ENCODE data around the gene SAE1.

Gene SAE1

DNA sequence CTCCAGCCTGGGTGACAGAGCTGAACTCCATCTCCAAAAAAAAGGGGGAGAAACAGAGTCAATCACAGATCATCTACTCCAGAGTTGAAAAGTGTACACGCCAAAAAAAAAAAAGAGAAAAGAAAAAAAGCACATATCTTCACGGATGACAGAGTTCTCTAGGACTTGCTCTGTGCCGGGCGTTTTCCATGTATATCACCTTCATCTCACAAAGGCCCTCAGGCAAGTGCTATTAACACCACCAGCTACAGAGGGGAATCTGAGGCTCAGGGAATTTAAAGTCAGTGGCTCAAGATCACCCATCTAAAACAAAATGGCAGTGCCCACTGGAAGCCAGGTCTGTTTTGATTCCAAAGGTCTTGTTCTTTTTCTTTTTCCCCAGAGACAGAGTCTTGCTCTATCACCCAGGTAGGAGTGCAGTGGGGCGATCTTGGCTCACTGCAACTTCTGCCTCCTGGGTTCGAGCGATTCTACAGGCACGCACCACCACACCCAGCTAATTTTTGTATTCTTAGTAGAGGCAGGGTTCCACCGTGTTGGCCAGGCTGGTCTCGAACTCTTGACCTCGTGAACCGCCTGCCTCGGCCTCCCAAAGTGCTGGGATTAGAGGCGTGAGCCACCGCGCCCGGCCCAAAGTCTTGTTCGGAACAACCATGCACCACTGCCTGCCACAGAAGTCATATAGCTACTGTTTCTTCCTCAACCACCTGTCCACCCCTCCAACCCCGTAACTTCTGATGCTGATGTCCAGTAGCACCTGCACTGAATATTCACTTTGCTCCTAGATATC, 42.2 kb downstream of the SAE1 start:
- no peak for DNase-seq

DNA sequence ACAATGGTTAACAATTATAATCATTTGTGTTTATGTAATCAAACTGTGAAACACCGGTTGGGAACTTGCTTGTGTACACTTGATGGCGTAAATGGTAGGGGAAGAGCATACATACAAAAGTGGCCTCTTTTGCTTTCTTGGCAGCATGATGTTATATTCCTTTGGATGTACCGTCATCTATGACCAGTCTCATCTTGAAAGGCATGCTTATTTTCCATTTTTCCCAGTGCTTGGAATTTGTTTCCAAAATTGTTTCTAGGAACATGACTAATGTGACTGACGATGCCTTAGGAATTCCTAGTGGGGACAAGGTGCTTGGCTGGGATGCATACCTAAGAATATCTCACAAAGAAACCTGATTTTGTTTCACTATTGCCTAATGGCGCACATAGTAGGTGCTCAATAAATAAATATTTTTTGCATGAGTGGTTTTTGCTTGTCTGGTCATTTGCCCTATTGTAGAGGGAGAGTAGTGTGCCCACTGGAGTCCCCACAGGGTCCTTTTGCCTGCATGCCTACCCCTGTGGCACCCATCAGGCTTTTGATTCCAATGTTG, 45.5 kb downstream of the SAE1 start:
- DNase-seq: no peak

DNA sequence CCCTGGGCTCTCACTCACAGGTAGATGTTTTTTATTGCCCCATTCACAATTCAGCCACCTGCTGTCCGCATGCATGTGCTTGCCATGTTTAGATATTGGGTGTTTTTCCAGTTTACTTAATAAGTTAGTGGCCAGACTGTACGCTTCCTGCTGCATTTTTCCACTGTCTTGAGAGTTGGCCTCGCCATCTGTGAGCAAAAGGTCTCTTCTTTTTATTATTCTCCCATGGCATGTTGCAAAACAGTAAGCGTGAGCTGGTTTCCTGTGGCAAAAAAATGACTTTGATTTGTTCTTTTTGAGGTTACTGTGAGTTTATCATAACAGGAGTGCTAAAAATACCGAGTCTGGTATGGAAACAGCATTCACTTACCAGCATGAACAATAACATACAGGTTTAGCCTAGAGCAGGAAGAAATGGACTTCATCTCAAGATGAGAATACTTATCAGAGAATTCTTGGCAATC, 46.0 kb downstream of the SAE1 start:
- no peak for DNase-seq

DNA sequence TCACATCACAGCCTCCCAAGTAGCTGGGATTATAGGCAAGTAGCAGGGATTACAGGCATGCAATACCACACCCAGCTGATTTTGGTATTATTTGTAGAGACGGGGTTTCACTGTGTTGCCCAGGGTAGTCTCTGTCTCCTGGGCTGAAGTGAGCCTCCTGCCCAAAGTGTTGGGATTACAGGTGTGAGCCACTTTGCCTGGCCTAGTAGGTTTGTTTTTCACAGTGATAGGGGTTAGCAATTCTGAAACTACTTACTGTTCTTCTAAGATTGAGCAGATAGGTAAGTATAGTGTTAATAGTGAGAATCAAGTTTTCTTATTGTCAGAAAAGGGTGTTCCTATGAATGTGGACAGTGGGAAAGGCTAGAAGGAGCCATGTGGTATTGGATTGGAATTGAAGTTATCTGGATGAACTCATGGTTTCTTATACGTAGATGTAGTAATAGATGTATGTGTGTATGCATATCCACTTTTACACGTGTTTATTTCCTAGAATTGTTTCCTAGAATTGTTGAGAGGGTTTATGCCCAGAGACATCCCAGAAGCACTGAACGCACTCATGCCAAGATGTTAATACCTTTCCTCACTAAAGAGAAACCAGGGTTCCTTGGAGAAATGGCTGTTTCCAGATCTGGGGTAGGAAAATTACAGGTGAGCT, 49.1 kb downstream of the SAE1 start:
- no peak for DNase-seq

DNA sequence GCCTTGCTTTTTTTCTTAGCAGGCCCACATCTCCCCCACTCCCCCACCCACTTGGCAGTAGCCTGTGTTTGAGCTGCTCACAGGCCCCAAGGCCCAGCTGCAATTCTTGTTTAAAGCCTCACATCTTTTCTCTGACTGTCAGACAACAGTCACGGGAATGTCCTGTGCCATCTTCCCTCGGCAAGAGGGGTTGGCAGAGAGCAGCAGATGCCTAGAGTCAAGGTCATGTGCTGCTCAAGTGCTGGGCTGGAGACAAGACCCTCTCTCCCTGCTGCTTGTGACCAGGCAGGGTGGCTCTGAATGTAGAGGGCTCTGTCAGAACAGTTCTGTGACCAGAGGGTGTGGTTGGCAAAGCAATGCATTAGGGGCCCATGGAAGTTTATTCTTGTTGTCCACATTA, 53.0 kb downstream of the SAE1 start:
- DNase-seq: no peak

DNA sequence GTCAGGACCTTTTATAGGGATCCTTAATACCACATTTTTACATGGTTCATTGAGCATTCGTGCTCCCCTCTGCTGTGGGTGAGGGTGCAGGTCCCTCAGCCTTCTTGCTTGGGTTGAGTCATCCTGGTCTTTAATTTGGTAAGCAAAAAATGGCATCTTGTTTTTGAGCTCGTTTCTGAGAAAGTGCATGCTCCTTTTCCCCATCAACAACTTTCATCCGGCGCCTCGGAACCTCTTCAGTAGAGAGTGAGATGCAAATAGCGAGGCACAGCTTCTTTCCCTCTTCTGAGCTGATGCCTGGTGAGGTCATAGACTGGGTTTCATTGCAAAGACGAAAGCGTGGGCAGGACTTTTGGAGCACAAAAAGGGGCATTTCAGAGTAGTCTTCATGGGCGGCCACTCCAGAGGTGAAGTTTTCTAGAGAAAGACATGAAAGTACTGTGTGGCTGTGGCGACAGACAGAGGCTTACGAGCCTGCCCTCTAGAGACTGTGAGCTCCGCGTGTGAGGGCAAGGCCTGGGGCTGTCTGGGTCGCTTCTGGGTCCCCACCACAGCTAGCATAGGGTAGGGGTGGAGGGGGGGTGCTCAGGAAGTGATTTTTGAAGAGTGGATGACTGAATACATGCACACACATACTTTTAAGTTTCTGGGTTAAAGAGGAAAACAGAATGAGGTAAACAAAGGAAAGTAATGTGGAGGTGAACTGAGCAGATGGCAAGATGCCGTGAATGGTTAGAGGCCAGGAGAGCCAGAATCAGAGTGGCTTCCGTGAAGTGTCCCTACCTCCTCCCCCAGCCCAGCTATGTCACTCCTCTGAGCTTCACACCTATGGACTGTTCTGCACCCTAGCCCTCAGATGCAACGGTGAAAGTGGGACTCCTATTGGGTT, 56.1 kb downstream of the SAE1 start:
- peak; percentile 77 for DNase-seq

DNA sequence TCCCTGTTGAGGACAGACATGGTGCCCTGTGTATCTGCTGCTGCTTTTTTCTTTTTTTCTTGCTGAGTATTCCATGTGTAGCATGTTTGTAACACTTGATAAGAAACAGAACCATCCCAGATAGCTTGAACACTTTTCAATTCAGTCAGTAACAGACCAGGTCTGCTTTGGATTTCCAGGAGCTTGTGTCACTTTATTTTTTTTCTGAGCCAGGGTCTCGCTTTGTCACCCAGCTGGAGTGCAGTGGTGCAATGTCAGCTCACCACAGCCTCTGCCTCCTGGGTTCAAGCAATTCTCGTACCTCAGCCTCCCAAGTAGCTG, 56.7 kb downstream of the SAE1 start:
- DNase-seq: no peak

DNA sequence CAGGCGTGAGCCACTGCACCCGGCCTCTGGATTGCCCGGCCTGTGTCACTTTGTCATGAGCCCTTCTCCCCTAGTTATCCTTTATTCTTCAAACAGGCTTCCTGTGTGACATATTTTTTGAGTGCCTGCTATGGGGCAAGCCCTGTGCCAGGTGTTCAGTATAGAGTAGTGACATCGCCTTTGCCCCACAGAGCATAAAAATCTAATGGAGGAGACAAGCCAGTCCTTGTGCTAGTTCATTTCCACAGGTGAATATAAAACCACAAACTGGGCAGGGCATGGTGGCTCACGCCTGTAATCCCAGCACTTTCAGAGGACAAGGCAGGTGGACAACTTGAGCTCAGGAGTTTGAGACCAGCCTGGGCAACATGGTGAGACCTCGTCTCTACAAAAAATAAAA, 57.2 kb downstream of the SAE1 start:
- no peak for DNase-seq

DNA sequence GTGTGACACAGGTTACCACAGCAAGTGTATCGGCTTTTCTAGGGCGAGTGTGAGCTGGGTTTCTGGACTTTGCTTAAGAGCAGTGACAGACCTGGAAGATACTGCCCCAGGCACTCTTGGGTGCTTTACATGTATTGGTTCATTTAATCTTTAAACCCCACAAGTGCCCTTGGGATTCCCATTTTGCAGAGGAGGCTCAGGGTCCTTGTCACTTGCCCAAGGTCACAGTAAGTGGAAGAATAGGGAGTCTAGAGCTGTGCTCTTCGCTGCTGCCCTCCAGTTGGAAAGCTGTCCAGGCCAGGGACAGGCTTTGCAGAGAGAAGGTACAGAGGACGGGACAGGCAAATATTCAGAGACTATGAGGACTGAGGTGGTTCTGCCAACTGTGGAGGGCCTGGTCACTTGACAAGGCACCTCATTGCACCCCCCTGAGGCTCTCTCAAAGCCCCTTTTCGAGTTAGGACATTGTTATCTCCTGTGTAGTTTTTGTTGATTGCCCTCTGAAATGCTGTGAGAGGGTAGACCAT, 57.9 kb downstream of the SAE1 start:
- no peak for DNase-seq

DNA sequence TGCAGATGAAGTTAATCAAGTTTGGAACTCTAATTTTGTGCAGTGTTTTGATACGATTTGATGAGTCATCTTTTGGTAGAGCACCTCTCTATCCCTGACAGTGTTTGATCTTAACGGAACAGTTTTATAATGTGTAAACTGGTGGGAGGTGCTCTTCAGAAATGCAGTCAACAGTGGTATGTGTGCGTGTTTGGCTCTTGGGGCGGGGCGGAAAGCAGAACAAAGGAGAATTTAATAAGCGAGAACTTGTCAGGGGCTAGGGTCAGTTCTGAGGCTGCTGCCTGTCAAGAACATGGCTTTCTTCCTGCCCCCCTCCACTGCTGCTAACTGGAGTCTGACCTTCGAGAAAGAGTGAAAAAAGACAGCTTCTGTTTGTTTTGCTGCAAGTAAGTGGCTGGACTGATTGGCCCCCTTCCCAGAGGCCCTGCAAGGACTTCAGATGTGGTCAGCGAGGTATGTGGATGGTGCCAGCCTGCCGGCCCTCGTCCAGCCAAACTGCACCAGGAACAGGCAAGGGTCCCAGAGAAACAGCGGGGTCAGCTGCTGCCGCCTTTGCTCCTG, 59.6 kb downstream of the SAE1 start:
- peak; percentile 34 for DNase-seq

DNA sequence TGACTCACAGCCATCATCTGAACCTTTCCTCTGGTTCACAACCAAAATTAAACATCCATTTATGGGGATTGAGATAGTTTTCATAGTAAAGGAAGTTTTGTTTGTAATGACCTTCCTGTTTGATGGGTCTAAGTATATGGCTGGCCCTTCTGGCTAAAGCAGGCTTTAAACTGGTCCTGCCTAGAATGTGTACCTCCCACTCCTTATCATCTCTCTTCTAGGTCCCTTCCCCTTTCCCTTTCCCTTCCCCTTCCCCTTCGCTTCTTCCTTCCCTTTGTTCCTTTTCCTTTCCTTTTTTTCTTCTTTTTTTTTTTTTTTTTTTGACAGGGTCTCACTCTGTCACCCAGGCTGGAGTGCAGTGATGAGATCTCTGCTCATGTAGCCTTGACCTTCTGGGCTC, 64.8 kb downstream of the SAE1 start:
- DNase-seq: no peak

DNA sequence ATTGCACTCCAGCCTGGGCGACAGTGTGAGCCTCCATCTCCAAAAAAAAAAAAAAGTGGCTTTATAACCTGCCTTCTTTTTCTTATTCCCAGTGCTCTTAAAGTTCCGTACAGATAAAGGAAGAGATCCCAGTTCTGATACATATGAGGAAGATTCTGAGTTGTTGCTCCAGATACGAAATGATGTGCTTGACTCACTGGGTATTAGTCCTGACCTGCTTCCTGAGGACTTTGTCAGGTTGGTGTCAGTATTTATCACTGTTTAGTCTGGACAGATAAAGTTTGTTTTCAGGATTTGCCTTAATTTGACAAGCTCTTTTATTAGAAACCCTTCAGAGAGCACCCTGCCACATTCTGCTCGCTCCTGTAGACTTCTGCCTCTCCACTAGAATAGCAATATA, 66.5 kb downstream of the SAE1 start:
- DNase-seq: no peak

DNA sequence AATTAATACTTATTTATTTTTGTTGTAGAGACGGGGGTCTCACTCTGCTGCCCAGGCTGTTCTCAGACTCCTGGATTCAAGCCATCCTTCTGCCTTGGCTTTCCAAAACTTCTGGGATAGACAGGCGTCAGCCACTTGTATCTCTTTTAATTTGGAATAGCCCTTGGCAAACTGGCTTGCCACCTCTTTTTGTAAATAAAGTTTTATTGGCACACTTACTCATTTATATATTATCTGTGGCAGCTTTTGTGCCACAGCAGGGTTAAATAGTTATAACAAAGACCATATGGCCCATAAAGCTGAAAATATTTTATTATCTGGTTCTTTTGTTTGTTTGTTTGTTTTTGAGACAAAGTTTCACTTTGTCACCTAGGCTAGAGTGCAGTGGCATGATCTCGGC, 69.9 kb downstream of the SAE1 start:
- no peak for DNase-seq

DNA sequence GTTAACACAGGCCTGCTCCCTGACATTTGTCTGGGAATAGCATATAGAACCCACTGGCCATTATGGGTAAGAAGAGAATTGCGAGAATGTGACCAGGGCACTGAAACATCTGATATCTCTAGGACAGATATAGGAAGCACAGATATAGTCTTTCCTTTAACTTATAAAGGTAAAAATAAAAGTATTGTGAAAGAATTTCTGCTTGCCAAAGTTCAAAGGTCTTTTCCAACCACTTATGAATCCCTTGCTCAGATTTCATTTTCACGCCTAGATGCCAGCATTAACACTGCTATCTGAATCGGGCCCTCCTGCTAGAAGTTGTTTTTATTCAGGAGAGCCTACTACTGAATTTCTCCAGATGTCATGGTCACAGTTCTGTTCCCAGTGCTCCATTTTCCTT, 72.6 kb downstream of the SAE1 start:
- no peak for DNase-seq

DNA sequence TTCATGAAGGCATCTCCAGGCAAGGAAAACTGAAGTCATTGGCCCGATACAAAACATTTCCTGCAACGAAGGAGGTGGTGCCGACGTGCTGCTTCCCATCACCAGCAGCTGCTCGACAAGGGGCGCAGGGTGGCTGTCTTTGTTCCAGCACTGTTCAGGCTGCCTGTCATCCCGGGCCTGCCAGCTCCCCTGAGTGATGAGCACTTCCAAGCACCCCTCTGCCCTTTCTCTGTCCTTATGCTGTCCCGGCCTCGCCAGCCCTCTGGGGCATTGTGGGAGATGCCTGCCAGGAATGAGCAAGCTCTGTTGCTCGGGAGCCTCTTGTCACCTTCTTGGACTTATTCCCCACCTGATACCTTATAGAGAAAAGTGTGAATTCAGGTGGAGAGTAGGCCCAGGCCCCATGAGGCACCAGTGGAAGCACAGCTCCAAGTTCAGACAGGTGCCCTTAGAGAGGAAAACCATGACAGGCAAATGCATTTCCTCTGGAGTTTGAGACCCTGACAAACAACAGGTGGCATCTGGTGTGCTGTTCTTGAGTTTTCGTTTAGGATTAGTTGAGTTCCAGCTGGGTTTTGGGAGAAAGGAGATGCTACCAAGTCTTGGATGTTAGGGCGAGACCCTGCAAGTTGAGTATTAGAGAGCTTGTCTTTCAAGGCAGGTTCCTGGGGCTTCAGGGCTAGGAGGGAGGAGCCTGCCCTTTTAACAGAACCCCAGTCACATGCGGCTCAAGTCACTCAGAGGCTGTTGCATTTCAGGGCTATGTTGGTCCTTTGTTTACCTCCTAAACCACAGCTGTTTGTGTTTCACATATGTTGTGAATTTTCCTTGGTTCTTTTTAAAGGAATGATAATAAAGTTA, 78.9 kb downstream of the SAE1 start:
- DNase-seq: no peak

DNA sequence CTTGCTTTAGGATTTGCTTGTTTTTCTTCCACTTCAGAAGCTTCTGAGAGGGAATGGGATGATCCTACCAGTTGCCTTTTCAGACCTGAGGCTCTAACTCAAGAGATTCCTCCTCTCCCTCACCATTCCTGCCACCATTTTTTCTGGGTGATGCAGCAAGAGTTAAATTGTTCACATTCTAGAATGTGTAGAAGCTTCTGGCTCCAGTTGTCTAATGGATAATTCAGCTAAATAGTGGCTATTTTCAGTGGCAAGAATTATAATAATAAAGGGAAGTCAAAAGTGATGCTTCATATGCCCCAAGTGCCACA, 79.5 kb downstream of the SAE1 start:
- DNase-seq: no peak

DNA sequence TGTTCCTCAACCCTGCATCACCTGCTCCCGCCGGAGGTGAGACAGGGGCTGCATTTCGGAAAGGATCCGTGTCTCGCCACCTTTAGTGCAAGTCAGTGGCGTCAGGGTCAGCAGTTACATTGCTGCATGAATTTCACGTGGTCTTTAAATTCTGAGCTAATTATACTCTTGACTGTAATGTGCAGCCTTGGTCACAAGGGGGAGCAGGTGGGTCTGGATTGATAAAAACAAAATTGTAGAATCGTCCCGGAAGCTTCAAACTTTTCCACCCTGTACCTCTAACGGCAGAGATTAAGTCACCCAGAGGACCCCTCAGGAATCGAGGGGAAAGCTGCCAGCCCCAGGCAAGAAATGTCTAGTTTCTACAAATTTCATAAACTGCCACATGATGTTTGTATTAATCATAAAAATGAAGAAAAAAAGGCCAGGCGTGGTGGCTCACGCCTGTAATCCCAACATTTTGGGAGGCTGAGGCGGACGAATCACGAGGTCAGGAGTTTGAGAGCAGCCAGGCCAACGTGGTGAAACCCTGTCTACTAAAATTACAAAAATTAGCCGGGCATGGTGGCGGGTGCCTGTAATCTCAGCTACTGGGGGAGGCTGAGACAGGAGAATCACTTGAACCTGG, 80.2 kb downstream of the SAE1 start:
- peak; percentile 58 for DNase-seq

DNA sequence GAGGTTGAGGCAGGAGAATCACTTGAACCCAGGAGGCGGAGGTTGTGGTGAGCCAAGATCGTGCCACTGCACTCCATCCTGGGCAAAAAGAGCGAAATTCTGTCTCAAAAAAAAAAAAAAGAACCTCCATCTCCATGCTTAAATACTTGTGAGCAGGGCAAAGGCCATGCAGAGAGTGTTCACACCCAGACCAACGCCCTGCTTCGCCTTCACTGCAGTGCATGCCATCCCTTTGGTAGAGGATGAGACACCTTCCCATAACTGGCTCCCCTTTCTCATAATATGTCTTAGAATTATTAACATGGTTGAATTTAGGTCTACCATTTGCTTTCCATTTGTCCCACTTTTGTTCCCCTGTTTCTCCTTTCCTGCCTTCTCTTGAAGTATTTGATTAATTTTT, 84.9 kb downstream of the SAE1 start:
- no peak for DNase-seq

DNA sequence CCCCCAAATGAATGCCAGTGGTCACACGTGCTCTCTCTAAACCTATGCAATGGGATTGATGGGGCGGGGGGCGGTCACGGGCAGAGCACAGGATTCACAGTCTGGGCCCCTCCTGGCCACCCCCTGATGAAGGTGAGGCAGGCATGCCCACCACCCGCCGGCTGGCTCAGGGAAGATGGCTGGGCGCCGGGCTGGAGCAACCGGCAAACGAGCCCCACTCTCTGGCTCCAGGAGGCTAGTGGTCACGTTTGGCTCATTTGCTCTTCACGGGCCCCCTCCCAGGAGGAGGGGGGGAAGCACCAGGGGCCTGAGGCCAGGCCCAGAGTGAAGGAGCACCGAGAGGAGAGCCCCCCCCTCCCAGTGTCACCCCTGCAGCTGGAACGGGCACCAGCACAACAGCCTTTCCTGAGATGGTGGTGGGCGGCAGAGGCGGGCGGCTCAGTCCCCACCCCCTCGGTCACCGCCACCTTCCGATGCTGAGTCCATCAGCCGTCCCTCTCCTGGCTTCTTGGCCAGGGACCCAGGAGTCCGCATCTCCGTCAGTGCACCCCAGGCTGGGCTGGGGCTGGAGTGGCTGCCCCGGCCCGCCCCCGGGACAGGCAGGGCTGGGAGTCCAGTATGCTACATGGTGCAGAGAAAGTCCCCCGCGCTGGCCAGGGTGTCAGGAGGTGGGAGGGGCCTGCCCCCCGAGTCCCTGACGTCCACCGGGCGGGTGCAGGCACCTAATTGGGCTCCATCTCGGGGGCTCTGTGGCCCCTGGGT, 90.6 kb downstream of the SAE1 start:
- DNase-seq: no peak

DNA sequence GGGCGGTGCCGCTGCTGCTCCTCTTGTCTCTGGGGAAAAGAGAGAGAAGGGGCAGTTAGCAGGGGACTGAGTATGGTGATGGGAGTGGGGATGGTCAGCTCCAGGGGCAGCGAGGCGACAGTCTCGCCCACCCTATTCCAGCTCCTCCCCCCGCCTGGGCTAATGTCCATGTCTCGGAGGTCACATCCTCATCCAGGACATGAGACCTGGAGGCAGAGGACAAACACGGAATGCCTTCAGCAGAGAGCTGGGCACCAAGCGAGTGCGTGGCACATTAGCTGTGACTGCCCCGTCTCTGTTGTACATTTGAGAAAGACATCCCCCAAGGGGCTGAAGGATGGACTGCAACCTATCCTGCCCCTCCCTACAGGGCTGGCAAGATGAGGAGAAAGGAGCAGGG, 91.3 kb downstream of the SAE1 start:
- DNase-seq: no peak
